ENCODE measurements around the gene B2M.
A peak's percentile ranks its signal among the peaks of the same experiment; 100 is the strongest.
"Not testable (repeated sequence)": the region's sequence is repeated elsewhere in the genome, so short reads cannot be mapped to it uniquely, and the experiment has no call there.

Gene B2M

GRCh38 chr15:44682809-44683682 lies 28.3 kb upstream of the B2M start:
- H3K36me3 Mint-ChIP-seq (ENCODE audit: low read depth) = peaks cover 54% of the 10 kb centered on the region
- H3K9me3 Mint-ChIP-seq = peaks cover 57% of the 10 kb centered on the region
- peaks cover 63% of the 10 kb centered on the region for H3K4me1 Mint-ChIP-seq (ENCODE audit: low read depth)
- H3K27me3 Mint-ChIP-seq (ENCODE audit: low read depth) = not testable (repeated sequence)
- H3K27ac Mint-ChIP-seq = peak overlapping the region; percentile 87
- H3K4me3 Mint-ChIP-seq = peak overlapping the region; percentile 63

DNA sequence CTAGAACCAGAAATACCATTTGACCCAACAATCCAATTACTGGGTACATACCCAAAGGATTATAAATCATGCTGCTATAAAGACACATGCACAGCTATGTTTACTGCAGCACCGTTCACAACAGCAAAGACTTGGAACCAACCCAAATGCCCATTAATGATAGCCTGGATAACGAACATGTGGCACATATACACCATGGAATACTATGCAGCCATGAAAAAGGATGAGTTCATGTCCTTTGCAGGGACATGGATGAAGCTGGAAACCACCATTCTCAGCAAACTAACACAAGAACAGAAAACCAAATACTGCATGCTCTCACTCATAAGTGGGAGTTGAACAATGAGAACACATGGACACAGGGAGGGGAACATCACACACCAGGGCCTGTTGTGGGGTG lies 22.0 kb upstream of the B2M start:
- Mint-ChIP-seq H3K27ac (peak overlapping the region; percentile 20), H3K4me1 (ENCODE audit: low read depth) (peaks cover 27% of the 10 kb centered on the region), H3K9me3 (peaks cover 44% of the 10 kb centered on the region), H3K36me3 (ENCODE audit: low read depth) (peaks cover 41% of the 10 kb centered on the region)
- H3K4me3 Mint-ChIP-seq; H3K27me3 Mint-ChIP-seq (ENCODE audit: low read depth): not testable (repeated sequence)

GRCh38 chr15:44690245-44690644 lies 21.1 kb upstream of the B2M start:
- Mint-ChIP-seq H3K36me3 (ENCODE audit: low read depth) (peaks cover 39% of the 10 kb centered on the region), H3K9me3 (peaks cover 37% of the 10 kb centered on the region), H3K4me1 (ENCODE audit: low read depth) (peaks cover 29% of the 10 kb centered on the region)
- H3K27ac Mint-ChIP-seq; H3K27me3 Mint-ChIP-seq (ENCODE audit: low read depth); H3K4me3 Mint-ChIP-seq: not testable (repeated sequence)

DNA sequence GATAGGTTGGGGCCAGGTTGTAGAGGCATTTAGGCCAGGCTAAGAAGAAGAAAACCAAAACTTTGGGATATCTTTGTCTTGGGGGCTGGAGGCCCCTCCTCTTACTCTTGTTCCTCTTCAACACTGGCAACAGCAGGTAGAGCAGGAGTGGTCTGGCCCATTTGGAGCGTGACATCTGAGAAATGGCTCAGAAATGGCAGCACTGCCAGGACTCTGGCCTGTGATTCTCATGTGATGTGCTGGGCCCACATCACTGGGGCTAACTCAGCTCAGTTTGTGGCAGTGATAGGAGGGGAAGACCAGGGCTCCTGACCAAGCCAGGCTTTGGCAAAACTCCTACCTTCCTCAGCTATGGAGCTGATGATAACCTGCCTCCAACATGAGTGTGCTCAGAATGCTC lies 18.7 kb upstream of the B2M start:
- H3K27ac Mint-ChIP-seq = no peak overlapping the region
- peaks cover 9% of the 10 kb centered on the region for H3K27me3 Mint-ChIP-seq (ENCODE audit: low read depth)
- H3K4me3 Mint-ChIP-seq = no peak overlapping the region
- H3K36me3 Mint-ChIP-seq (ENCODE audit: low read depth) = peaks cover 22% of the 10 kb centered on the region
- peaks cover 21% of the 10 kb centered on the region for H3K4me1 Mint-ChIP-seq (ENCODE audit: low read depth)
- peaks cover 16% of the 10 kb centered on the region for H3K9me3 Mint-ChIP-seq

DNA sequence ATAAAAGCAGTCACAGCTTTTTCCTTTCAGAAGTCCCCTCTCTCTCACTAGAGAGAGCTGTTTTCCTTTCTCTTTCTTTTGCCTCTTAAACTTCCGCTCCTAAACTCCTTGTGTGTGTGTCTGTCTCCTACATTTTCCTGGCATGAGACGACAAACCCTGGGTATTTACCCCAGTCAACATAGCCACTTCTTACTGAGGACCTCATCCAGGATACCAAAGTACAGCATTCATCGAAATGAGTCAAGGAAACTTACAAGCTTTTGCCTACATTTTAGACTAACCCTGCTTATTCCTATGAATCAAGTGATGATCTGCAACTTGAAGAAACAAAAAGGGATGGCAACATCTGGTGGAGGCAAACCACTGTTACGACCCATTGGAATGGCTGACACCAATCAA lies 16.9 kb upstream of the B2M start:
- peaks cover 12% of the 10 kb centered on the region for H3K4me1 Mint-ChIP-seq (ENCODE audit: low read depth)
- peaks cover under 1% of the 10 kb centered on the region for H3K9me3 Mint-ChIP-seq
- peak overlapping the region; percentile 49 for H3K27ac Mint-ChIP-seq
- H3K27me3 Mint-ChIP-seq (ENCODE audit: low read depth) = peaks cover 16% of the 10 kb centered on the region
- H3K36me3 Mint-ChIP-seq (ENCODE audit: low read depth) = peaks cover 8% of the 10 kb centered on the region
- H3K4me3 Mint-ChIP-seq = no peak overlapping the region

DNA sequence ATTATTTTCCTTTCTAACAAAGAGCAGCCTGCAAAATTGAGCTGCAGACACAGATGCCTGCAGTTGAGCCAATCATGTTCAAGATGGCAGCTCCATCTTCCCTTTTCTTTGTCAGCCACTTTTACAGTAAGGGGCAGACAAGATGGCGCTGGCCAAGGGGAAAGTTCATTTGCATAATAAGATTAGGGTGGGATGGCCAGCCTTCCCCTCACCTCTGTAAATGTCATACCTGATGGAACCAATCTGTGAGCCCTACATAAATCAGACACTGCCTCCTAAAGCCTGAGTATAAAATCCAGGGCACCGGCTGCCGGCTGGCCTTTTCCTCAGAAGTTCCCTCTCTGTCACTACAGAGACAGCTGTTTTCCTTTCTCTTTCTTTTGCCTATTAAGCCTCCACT lies 16.0 kb upstream of the B2M start:
- Mint-ChIP-seq H3K36me3 (ENCODE audit: low read depth) (peaks cover 8% of the 10 kb centered on the region), H3K9me3 (peaks cover 5% of the 10 kb centered on the region), H3K4me1 (ENCODE audit: low read depth) (peaks cover 11% of the 10 kb centered on the region), H3K4me3 (no peak overlapping the region), H3K27ac (no peak overlapping the region), H3K27me3 (ENCODE audit: low read depth) (peaks cover 16% of the 10 kb centered on the region)

DNA sequence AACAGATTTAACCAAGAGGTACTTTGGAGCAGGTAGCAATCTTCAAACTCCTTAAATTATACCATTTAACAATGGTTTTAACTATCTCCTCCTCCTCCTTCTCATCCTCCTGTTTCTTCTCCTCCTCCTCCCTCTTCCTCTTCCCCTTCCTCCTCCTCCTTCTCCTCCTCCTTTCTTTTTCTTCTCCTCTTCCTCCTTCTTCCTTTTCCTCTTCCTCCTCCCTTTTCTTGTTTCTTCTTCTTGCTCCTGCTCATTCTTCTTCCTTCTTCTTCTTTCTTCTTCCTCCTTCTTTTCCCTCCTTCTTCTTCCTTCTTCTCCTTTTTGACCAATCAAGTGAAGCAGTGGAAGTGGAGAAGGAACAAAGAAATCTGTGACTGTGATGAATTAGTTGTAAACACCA lies 14.3 kb upstream of the B2M start:
- H3K4me3 Mint-ChIP-seq = no peak overlapping the region
- H3K4me1 Mint-ChIP-seq (ENCODE audit: low read depth) = peaks cover 17% of the 10 kb centered on the region
- no peak overlapping the region for H3K27ac Mint-ChIP-seq
- peaks cover 20% of the 10 kb centered on the region for H3K27me3 Mint-ChIP-seq (ENCODE audit: low read depth)
- peaks cover 20% of the 10 kb centered on the region for H3K36me3 Mint-ChIP-seq (ENCODE audit: low read depth)
- peaks cover 17% of the 10 kb centered on the region for H3K9me3 Mint-ChIP-seq

DNA sequence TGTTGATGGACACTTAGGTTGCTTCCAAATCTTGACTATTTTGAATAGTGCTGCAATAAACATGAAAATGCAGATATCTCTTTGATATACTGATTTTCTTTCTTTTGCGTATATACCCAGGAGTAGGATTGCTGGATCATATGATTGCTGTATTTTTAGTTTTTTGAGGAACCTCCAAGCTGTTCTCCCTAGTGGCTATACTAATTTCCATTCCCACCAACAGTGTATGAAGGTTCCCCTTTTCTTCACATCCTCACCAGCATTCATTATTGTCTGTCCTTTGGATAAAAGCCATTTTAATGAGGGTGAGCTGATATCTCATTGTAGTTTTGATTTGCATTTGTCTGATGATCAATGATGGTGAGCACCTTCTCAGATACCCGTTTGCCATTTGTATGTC lies 12.7 kb upstream of the B2M start:
- Mint-ChIP-seq H3K4me1 (ENCODE audit: low read depth) (peaks cover 17% of the 10 kb centered on the region), H3K4me3 (no peak overlapping the region), H3K27me3 (ENCODE audit: low read depth) (peaks cover 20% of the 10 kb centered on the region)

GRCh38 chr15:44700676-44701075 lies 10.6 kb upstream of the B2M start:
- H3K27ac Mint-ChIP-seq = peak overlapping the region; percentile 5
- H3K36me3 Mint-ChIP-seq (ENCODE audit: low read depth) = peaks cover 35% of the 10 kb centered on the region
- H3K27me3 Mint-ChIP-seq (ENCODE audit: low read depth) = peaks cover 20% of the 10 kb centered on the region
- peaks cover 47% of the 10 kb centered on the region for H3K9me3 Mint-ChIP-seq
- peaks cover 14% of the 10 kb centered on the region for H3K4me1 Mint-ChIP-seq (ENCODE audit: low read depth)
- H3K4me3 Mint-ChIP-seq = not testable (repeated sequence)

More for the DNA sequence above, 12.7 kb upstream of the B2M start:
- H3K9me3 Mint-ChIP-seq = peaks cover 32% of the 10 kb centered on the region
- no peak overlapping the region for H3K27ac Mint-ChIP-seq
- peaks cover 27% of the 10 kb centered on the region for H3K36me3 Mint-ChIP-seq (ENCODE audit: low read depth)

GRCh38 chr15:44705986-44706385 lies 5.3 kb upstream of the B2M start:
- no peak overlapping the region for H3K4me3 Mint-ChIP-seq
- H3K9me3 Mint-ChIP-seq = peaks cover 36% of the 10 kb centered on the region
- no peak overlapping the region for H3K27ac Mint-ChIP-seq
- H3K4me1 Mint-ChIP-seq (ENCODE audit: low read depth) = peaks cover 30% of the 10 kb centered on the region
- peaks cover 43% of the 10 kb centered on the region for H3K36me3 Mint-ChIP-seq (ENCODE audit: low read depth)
- H3K27me3 Mint-ChIP-seq (ENCODE audit: low read depth) = no peaks in the 10 kb centered on the region

DNA sequence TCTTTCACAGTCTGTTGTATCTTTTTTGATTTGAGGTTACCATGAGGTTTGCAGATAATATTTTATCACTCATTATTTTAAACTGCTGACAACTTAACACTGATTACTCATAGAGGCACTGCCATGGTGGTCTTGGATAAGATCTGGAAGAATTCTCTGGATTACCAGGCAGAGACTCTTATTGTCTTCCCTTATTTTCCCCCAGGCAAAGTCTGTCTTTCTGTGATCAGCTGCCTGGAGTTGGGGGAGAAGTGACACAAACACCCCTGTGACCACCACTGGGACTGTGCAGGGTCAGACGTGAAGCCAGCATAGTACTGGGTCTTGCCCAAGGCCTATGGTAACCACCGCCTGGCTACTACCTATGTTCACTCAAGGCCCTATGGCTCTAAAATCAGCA lies 4.9 kb upstream of the B2M start:
- Mint-ChIP-seq H3K27me3 (ENCODE audit: low read depth) (no peaks in the 10 kb centered on the region), H3K36me3 (ENCODE audit: low read depth) (peaks cover 45% of the 10 kb centered on the region), H3K4me1 (ENCODE audit: low read depth) (peaks cover 32% of the 10 kb centered on the region), H3K27ac (no peak overlapping the region), H3K4me3 (no peak overlapping the region), H3K9me3 (peaks cover 35% of the 10 kb centered on the region)

DNA sequence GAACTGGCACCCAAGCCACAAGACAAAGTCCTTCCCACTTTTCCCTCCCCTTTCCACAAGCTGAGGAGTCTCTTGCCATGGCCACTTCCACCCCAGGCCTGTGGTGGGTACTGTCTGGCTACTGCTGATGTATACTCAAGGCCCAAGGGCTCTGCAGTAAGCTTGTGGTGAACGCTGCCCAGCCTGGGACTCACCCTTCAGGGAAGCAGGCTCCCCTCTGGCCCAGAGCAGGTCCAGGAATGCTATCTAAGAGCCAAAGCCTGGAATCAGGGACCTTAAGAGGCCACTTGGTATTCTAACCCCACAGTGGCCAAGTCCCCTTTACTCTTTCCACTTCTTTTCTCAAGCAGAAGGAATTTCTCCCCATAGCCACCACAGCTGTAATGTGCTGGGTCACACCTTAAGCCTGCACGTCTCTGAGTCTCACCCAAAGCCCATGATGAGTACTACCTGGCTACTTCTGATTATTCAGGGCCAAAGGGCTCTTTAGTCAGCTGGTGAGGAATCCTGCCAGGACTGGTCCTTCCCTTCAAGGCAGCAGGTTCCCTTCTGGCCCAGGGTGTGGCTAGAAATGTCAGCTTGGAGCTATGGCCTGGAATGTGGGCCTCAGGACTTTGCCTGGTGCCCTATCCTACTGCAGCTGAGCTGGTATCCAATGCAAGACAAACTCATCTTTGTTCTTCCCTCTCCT lies 4.2 kb upstream of the B2M start:
- H3K4me3 Mint-ChIP-seq = no peak overlapping the region
- no peak overlapping the region for H3K27ac Mint-ChIP-seq
- H3K27me3 Mint-ChIP-seq (ENCODE audit: low read depth) = no peaks in the 10 kb centered on the region
- H3K4me1 Mint-ChIP-seq (ENCODE audit: low read depth) = peaks cover 30% of the 10 kb centered on the region
- peaks cover 45% of the 10 kb centered on the region for H3K36me3 Mint-ChIP-seq (ENCODE audit: low read depth)
- H3K9me3 Mint-ChIP-seq = peaks cover 29% of the 10 kb centered on the region

DNA sequence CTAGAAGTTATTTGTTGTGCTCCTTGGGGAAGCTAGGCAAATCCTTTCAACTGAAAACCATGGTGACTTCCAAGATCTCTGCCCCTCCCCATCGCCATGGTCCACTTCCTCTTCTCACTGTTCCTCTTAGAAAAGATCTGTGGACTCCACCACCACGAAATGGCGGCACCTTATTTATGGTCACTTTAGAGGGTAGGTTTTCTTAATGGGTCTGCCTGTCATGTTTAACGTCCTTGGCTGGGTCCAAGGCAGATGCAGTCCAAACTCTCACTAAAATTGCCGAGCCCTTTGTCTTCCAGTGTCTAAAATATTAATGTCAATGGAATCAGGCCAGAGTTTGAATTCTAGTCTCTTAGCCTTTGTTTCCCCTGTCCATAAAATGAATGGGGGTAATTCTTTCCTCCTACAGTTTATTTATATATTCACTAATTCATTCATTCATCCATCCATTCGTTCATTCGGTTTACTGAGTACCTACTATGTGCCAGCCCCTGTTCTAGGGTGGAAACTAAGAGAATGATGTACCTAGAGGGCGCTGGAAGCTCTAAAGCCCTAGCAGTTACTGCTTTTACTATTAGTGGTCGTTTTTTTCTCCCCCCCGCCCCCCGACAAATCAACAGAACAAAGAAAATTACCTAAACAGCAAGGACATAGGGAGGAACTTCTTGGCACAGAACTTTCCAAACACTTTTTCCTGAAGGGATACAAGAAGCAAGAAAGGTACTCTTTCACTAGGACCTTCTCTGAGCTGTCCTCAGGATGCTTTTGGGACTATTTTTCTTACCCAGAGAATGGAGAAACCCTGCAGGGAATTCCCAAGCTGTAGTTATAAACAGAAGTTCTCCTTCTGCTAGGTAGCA lies 851 bp upstream of the B2M start:
- Mint-ChIP-seq H3K9me3 (peaks cover 1% of the 10 kb centered on the region), H3K36me3 (ENCODE audit: low read depth) (peaks cover 55% of the 10 kb centered on the region), H3K4me1 (ENCODE audit: low read depth) (peaks cover 41% of the 10 kb centered on the region), H3K27me3 (ENCODE audit: low read depth) (no peaks in the 10 kb centered on the region), H3K27ac (peak overlapping the region; percentile 99), H3K4me3 (peak overlapping the region; percentile 89)

- Mint-ChIP-seq H3K36me3 (ENCODE audit: low read depth) (peaks cover 65% of the 10 kb centered on the region), H3K4me1 (ENCODE audit: low read depth) (peaks cover 50% of the 10 kb centered on the region)
These were observed 527 bp downstream of the B2M start for GRCh38 chr15:44711743-44712345.

More at GRCh38 chr15:44711743-44712345, 527 bp downstream of the B2M start:
- Mint-ChIP-seq H3K27ac (peak overlapping the region; percentile 99), H3K4me3 (peak overlapping the region; percentile 89), H3K27me3 (ENCODE audit: low read depth) (no peaks in the 10 kb centered on the region), H3K9me3 (no peaks in the 10 kb centered on the region)

All from T-helper 1 cell treated with Interleukin-12 subunit alpha and Interleukin-12 subunit beta and Interleukin-4 antibody, amounts not matched to agents 30 μg/mL and 1 μg/mL, for 36 hours (primary cell).